DMS53 (cell line): ENCODE results near the gene ALDH18A1.

Experiments
- DNase-seq: peaks from one replicate; lab custom pipeline; 2025; lab: John Stamatoyannopoulos, UW

Gene ALDH18A1

DNA sequence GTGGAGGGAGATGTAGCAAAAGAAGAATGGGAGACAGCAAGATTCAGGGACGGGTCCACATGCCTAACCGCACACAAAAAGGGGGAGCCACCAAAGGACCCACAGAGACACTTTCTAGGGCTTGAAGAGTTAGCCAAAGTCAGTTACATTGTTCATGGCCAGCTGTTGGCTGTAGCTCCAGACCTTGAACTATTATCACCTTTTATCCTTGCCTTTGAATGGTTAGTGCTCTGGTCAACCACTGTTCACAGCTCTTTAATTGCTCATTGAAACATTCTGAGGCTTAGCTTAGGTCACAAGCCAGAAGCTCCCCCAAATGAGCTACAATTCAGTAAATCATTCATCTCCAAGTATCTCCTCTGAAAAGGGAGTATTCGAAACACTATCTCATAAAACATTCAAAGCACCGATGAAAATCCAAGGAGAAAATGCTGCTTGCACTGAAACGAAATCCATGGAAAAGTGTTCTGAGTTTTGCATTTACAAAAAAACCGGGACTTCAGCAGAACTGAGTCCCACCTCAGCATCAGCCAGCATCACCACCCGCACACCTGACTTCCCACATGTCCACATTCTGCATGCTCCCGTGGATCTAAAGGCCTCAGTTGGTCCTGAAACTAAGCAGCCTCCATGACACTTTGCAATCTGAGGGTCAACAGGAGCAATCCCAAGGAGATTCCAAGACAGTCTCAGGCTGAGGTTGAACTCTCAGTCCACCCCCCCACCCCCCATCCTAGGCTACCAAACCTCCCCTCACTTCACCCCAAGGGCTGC is 99.3 kb downstream of the ALDH18A1 start:
- no peak for DNase-seq
